Occipital lobe (tissue), 2 donors: Measurements from ENCODE around the gene ST13. TPM values are rescaled to one million over a fixed set of nuclear protein-coding genes. Genes with fewer than 3 reads are reported as not detected.
"Not testable (repeated sequence)": the region's sequence is repeated elsewhere in the genome, so short reads cannot be mapped to it uniquely, and the experiment has no call there.

Experiments used
- DNase-seq: peaks from one replicate; lab custom pipeline; 2025; lab: John Stamatoyannopoulos, UW
- total RNA-seq: library from RNA; depleted of rRNA; stranded (reverse); fragments of >200 nt; gene quantifications from one replicate; pipeline ENCODE4 v1.2.3, GENCODE V29; 2014

The ST13 gene
- 148 TPM for total RNA-seq

- DNase-seq: peak; percentile 92
These were observed at the start of gene ST13, which contains the start of gene XPNPEP3 for GRCh38 chr22:40856513-40857308. TSS of gene ST13 (minus strand) at chr22:40856639. CDS start at chr22:40856540, 99 bp downstream. TSS of gene XPNPEP3 (plus strand) at chr22:40857148. CDS start at chr22:40857182, 34 bp downstream.

- DNase-seq: no peak
These were observed 47.7 kb upstream of the ST13 start for GRCh38 chr22:40904101-40904500.

GRCh38 chr22:40898850-40899357 is 42.5 kb upstream of the ST13 start:
- no peak for DNase-seq

GRCh38 chr22:40894417-40894816 is 38.0 kb upstream of the ST13 start:
- no peak for DNase-seq

- DNase-seq: no peak
These were observed 34.4 kb upstream of the ST13 start for GRCh38 chr22:40890881-40891280.

GRCh38 chr22:40889116-40889515 is 32.7 kb upstream of the ST13 start:
- DNase-seq: no peak

GRCh38 chr22:40878922-40879321 is 22.5 kb upstream of the ST13 start:
- no peak for DNase-seq

- DNase-seq: no peak
These were observed 21.0 kb upstream of the ST13 start for GRCh38 chr22:40877488-40877887.

- DNase-seq: no peak
These were observed 20.5 kb upstream of the ST13 start for GRCh38 chr22:40876907-40877306.

GRCh38 chr22:40875111-40875510 is 18.7 kb upstream of the ST13 start:
- no peak for DNase-seq

GRCh38 chr22:40874016-40874415 is 17.6 kb upstream of the ST13 start:
- DNase-seq: no peak

GRCh38 chr22:40868379-40868778 is 11.9 kb upstream of the ST13 start:
- DNase-seq: not testable (repeated sequence)

GRCh38 chr22:40867109-40867508 is 10.7 kb upstream of the ST13 start:
- DNase-seq: no peak

- no peak for DNase-seq
These were observed 6.1 kb upstream of the ST13 start for GRCh38 chr22:40862537-40862936.

- no peak for DNase-seq
These were observed 5.6 kb upstream of the ST13 start, which contains the start of gene DNAJB7 for GRCh38 chr22:40862013-40862412. TSS of gene DNAJB7 (minus strand) at chr22:40862113. CDS start at chr22:40861994, 119 bp downstream.

- DNase-seq: no peak
These were observed 943 bp upstream of the ST13 start for GRCh38 chr22:40857309-40857855.

- DNase-seq: peak; percentile 14
These were observed 393 bp downstream of the ST13 start for GRCh38 chr22:40855979-40856512.

GRCh38 chr22:40855071-40855978 is 1.1 kb downstream of the ST13 start:
- DNase-seq: no peak

- no peak for DNase-seq
These were observed 2.5 kb downstream of the ST13 start for GRCh38 chr22:40853961-40854360.

- DNase-seq: no peak
These were observed 3.1 kb downstream of the ST13 start for GRCh38 chr22:40853333-40853732.

GRCh38 chr22:40845816-40846215 is 10.6 kb downstream of the ST13 start:
- DNase-seq: not testable (repeated sequence)
